DMS 273 (cell line): ENCODE results near the gene CELSR2.
"Not testable (repeated sequence)": the region's sequence is repeated elsewhere in the genome, so short reads cannot be mapped to it uniquely, and the experiment has no call there.

Source experiments
- DNase-seq: peaks from one replicate; lab custom pipeline; 2025; ENCODE audit not compliant: unreplicated experiment; lab: John Stamatoyannopoulos, UW

Gene CELSR2

DNA sequence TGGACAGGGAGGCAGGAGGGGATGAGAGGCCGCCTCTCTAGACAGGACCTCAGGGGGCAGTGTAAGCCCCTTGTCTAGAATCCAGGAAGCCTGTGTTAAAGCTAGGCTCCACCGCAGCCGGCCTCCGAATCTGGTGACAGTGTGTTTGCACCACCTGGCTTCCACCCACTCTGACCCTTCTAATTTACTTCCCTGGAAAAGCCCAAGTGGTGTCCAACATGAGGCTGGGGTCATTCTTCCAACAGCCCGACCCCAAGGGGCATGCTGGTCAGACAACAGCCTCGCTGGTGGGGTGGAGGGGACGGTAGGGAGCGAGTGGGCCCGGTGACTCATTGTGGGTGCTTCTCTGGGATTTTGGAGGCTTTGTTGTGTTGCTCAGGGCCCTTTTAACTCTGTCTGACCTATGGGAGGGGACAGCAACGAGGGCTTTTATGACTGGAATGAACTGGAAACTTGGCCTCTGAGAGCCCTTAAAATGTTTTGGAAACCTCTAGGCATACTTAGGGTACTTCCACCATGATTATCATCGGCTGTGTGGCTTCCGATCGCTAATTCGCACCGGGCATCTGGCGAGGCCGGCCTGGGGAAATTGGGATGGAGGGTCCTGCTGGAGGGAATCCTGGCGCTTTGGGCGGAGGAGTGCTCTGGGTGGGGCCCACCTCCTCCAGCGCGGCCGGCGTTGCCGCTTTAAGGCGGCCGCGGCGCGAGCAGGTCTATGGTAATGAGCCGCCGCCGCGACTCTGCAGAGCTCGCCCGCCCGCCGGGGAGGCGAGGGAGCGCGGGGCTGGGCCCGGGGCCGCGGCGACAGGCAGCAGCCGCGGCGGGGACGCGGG is at the start of gene CELSR2:
TSS of gene CELSR2 (plus strand) at position 743 of the 833 bp plus-strand sequence. CDS start 541 bp downstream, outside the sequence.
- peak; percentile 94 for DNase-seq

GRCh38 chr1:109199710-109200109 is 49.6 kb upstream of the CELSR2 start:
- DNase-seq = no peak

- DNase-seq = peak; percentile 84
Observed at GRCh38 chr1:109201123-109201703, 48.1 kb upstream of the CELSR2 start.

GRCh38 chr1:109204484-109204883 is 44.9 kb upstream of the CELSR2 start:
- no peak for DNase-seq

- DNase-seq = no peak
Observed at GRCh38 chr1:109206339-109206738, 43.0 kb upstream of the CELSR2 start.

GRCh38 chr1:109207467-109208103 is 41.8 kb upstream of the CELSR2 start:
- DNase-seq = no peak

- no peak for DNase-seq
Observed at GRCh38 chr1:109208394-109208793, 40.9 kb upstream of the CELSR2 start.

GRCh38 chr1:109208836-109209463 is 40.4 kb upstream of the CELSR2 start:
- DNase-seq = no peak

- DNase-seq = no peak
Observed at GRCh38 chr1:109210058-109210457, 39.3 kb upstream of the CELSR2 start.

DNA sequence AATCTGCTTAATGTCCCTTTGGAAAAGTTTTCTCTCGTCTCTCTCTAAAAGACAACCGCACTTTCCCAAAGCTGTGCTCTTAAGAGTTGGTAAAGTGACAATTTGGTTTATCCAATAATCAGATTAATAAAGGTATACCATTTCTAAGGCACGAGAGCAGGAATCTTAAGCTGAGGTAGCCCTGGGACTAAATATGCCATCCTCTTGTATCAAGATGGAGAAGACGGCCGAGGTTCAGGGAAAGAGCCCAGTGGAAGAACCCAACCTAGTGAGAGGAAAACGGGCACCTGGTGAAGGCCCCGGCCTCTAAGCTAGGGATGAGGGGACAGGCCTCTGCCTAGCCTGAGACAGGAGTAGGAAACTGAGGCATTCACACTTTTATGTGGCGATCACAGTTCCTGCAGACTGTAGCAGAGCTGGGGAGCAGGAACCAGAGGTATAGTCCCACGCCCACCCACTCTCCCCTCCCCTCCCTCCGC is 36.0 kb upstream of the CELSR2 start:
- DNase-seq = no peak

- peak; percentile 96 for DNase-seq
Observed at GRCh38 chr1:109213824-109214693, 35.3 kb upstream of the CELSR2 start, which contains the start of gene SARS1. SARS1 (plus strand) TSS chr1:109213918; CDS start chr1:109213993, 75 bp downstream.

DNA sequence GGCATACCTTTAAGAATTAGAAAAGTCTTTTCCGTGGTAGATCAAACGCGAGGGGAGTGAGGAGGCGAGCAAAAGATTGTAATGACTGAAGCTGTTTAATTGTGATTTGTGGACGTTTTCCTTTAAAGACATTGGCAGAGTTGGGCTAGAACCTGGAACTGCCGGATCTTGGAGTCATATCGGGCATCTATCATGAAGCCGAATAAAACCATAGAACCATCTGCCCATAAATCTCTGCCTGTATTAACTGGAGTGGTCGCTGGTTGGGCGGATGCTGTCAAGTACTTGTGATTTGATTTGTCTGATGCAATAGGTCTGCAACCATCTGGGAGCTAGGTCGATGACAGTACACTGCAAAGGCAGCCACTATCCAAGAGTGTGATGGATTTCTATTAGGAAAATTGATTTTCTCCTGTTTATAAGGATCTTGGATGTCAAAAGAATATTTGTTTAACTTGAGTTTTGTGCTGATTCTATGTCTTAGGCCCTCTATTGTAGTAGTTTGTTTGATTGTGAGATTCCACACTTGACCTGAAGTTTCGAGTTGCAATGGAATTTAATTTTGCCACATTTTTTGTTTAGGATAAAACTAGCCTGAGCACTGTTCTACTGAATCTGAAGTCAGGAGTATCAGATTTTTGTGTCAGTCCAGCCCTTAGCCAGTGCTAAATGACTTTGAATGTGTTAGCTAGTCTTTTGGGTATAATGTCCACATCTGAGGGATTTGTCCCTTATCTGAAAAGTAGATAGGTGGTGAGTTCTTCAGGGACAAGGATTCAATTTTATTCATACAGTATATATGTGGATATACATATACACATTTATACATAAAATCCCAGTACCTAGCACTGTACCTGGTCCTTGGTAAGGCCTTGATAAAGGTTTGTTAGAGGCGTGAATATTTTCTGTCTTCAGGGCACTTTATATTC is 34.4 kb upstream of the CELSR2 start:
- DNase-seq = peak; percentile 93

- DNase-seq = no peak
Observed at GRCh38 chr1:109216662-109217061, 32.7 kb upstream of the CELSR2 start.

DNA sequence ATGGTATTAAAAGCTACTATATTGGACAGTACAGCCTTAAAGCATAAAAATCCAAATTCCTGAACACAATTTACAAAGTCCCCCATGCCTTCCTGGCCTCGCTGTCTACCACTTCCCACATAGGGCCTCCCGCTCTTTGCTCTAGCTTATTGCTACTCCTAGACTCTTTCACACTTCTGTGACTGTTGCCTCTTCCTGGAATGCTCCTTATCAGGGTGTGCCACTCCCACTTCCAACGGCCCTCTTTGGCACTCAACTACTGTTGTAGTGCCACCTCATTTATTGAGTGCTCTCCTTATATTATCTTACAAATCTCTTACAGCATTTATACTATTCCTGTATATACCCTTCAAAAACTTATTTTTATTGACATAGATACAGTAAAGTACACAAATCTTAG is 30.8 kb upstream of the CELSR2 start:
- DNase-seq = no peak

DNA sequence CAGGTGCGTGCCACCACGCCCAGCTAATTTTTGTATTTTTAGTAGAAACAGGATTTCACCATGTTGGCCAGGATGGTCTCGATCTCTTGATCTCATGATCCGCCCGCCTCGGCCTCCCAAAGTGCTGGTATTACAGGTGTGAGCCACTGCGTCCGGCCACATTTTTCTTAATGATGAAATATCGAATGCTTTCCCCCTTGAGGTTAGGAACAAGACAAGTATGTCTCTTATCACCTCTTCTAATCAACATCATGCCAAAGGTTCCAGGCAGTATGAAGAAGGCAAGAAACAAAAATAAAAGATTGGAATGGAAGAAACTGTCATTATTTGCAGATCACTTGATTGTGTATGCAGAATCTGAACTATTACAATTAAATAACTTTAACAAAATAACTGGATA is 28.1 kb upstream of the CELSR2 start:
- DNase-seq = not testable (repeated sequence)

GRCh38 chr1:109225308-109225707 is 24.0 kb upstream of the CELSR2 start:
- no peak for DNase-seq

DNA sequence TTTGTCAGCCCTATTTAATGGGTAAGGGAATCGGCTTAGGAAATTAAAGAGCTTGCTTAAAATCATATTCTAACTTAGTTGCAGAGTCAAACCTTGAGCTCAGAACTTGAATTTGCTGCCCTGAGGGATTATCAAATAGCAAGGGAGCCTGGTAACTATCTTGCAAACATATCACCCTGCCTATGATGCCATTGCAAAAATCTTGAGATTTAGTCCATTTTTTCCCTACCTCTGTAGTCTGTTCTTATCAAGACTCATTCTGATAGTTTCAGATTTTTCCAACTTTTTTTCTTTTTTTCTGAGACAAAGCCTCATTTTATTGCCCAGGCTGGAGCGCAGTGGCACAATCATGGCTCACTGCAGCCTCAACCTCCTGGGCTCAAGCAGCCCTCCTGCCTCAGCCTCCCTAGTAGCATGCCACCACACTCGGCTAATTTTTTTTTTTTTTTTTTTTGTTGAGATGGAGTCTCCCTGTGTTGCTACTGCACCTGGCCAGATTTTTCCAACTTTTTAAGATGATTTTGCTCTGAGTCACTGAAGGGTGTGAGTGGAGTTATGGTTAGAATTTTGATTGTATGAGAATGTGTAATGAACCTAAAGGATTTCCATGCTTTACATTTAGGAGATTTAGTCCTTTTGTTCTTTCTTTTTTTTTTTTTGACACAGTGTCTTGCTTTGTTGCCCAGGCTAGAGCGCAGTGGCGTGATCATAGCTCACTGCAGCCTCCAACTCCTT is 23.5 kb upstream of the CELSR2 start:
- DNase-seq = no peak

DNA sequence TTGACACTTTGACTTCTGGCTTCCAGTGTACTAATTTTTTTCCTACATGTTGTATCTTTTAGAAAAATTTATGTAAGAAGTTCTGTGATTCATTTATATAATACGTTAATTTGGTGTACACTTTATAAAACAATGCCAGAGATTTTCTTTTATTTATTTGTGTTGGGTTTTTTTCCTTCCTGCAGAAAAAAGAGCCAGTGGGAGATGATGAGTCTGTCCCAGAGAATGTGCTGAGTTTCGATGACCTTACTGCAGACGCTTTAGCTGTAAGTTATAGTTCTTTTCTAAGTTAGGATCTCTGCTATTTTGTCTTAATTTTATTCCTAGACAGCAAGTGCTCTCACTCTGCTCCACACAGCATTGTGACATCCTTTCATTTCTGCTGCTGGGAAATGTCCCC is 21.2 kb upstream of the CELSR2 start:
- DNase-seq = no peak
